ENCODE measurements around the gene TNRC6C.

GRCh38 chr17:77929180-77929564 is 29.3 kb upstream of the TNRC6C start:
- TF ChIP-seq, protein P1, sequence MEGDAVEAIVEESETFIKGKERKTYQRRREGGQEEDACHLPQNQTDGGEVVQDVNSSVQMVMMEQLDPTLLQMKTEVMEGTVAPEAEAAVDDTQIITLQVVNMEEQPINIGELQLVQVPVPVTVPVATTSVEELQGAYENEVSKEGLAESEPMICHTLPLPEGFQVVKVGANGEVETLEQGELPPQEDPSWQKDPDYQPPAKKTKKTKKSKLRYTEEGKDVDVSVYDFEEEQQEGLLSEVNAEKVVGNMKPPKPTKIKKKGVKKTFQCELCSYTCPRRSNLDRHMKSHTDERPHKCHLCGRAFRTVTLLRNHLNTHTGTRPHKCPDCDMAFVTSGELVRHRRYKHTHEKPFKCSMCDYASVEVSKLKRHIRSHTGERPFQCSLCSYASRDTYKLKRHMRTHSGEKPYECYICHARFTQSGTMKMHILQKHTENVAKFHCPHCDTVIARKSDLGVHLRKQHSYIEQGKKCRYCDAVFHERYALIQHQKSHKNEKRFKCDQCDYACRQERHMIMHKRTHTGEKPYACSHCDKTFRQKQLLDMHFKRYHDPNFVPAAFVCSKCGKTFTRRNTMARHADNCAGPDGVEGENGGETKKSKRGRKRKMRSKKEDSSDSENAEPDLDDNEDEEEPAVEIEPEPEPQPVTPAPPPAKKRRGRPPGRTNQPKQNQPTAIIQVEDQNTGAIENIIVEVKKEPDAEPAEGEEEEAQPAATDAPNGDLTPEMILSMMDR (IDR thresholded peaks at IDR 0.05) = no peak
- TF ChIP-seq POLR2AphosphoS5 (IDR thresholded peaks at IDR 0.05) (no peak), POLR2A (IDR thresholded peaks at IDR 0.05) (no peak)

Data from breast epithelium (tissue), 3 donors.